GM12873 (cell line): ENCODE data around the gene NUDT16.

Source experiments
- CTCF ChIP-seq: IDR thresholded peaks from 2 replicates; pipeline ENCODE4 v1.5.1; 2012; ENCODE audit warnings: low read depth, mild to moderate bottlenecking, moderate library complexity, low read length, control low read depth; ENCODE audit not compliant: insufficient read depth; ENCODE audit errors: missing control alignments

NUDT16 gene

GRCh38 chr3:131427226-131427625, 45.7 kb downstream of the NUDT16 start:
- no peak for TF ChIP-seq CTCF

- TF ChIP-seq CTCF, result no peak
Measured at GRCh38 chr3:131431754-131432153, 50.2 kb downstream of the NUDT16 start.

GRCh38 chr3:131432441-131432840, 50.9 kb downstream of the NUDT16 start:
- TF ChIP-seq CTCF, result no peak

GRCh38 chr3:131435000-131435399, 53.4 kb downstream of the NUDT16 start:
- no peak for TF ChIP-seq CTCF
